SU-DHL-6 (cell line): ENCODE data around the gene OSBPL10.

Source experiments
- H2AFZ ChIP-seq: fragments of 200-600 bp; sonication (generic); 2 replicates; pipeline ENCODE4 v1.6.1; 2014; ENCODE audit warnings: low read depth, mild to moderate bottlenecking, moderate library complexity, mixed read lengths, antibody characterized with exemption, low read length; ENCODE audit not compliant: severe bottlenecking
- H3F3A ChIP-seq: fragments of 200-600 bp; shearing (Covaris generic); 2 replicates; pipeline ENCODE4 v1.6.0; 2016; ENCODE audit warnings: antibody characterized with exemption, mild to moderate bottlenecking; ENCODE audit not compliant: insufficient read depth
- H3K27ac ChIP-seq: fragments of 200-600 bp; sonication (generic); 2 replicates; pipeline ENCODE4 v1.5.1; 2016; ENCODE audit warnings: low read depth, mild to moderate bottlenecking, low read length, moderate library complexity, mixed read lengths
- H3K27me3 ChIP-seq: fragments of 200-600 bp; sonication (generic), shearing (Covaris generic); 2 replicates; pipeline ENCODE4 v1.6.0; 2014; ENCODE audit warnings: mild to moderate bottlenecking, low read length
- H3K36me3 ChIP-seq: fragments of 200-600 bp; sonication (generic); 2 replicates; pipeline ENCODE4 v1.6.1; 2014; ENCODE audit warnings: mild to moderate bottlenecking, low read length, mixed read lengths
- H3K4me2 ChIP-seq: fragments of 300-600, 200-600 bp; shearing (Covaris generic), sonication (generic); 2 replicates; pipeline ENCODE4 v1.6.0; 2014; ENCODE audit warnings: low read length, low read depth, mild to moderate bottlenecking; ENCODE audit not compliant: poor library complexity, severe bottlenecking
- H3K4me3 ChIP-seq: fragments of 200-600 bp; sonication (generic); 2 replicates; pipeline ENCODE4 v1.5.1; 2014; ENCODE audit warnings: antibody characterized with exemption, low read length, mild to moderate bottlenecking, mixed read lengths; ENCODE audit not compliant: insufficient read depth, poor library complexity, severe bottlenecking
- H3K79me2 ChIP-seq: fragments of 200-600 bp; sonication (generic); 2 replicates; pipeline ENCODE4 v1.6.1; 2014; ENCODE audit warnings: mild to moderate bottlenecking, low read length, moderate library complexity; ENCODE audit not compliant: insufficient read depth
- H3K9ac ChIP-seq: fragments of 200-600 bp; sonication (generic); 2 replicates; pipeline ENCODE4 v1.7.0; 2014; ENCODE audit warnings: mild to moderate bottlenecking, low read length
- H3K9me2 ChIP-seq: fragments of 200-600 bp; sonication (generic); replicated peaks from 2 replicates; pipeline ENCODE4 v1.6.1; 2014; ENCODE audit warnings: low read length; ENCODE audit not compliant: insufficient read depth
- H3K9me3 ChIP-seq: fragments of 200-600 bp; sonication (generic); 2 replicates; pipeline ENCODE4 v1.6.1; 2014; ENCODE audit warnings: low read length, mixed read lengths; ENCODE audit not compliant: insufficient read depth
- H4K20me1 ChIP-seq: fragments of 200-600 bp; sonication (generic); 2 replicates; pipeline ENCODE4 v1.6.1; 2014; ENCODE audit warnings: low read depth, mild to moderate bottlenecking, antibody characterized with exemption, low read length, moderate library complexity, mixed read lengths
- CTCF ChIP-seq: fragments of 200-600 bp; sonication (generic); IDR thresholded peaks from one replicate; pipeline ENCODE4 v1.5.1; 2017; ENCODE audit warnings: antibody characterized with exemption, mild to moderate bottlenecking, low read length, moderate library complexity; ENCODE audit not compliant: insufficient read depth, poor library complexity, severe bottlenecking
- EZH2phosphoT487 ChIP-seq: fragments of 200-600 bp; sonication (generic), shearing (Covaris generic); conservative IDR thresholded peaks from 2 replicates; pipeline ENCODE4 v1.6.1; 2018; ENCODE audit warnings: mild to moderate bottlenecking, antibody characterized with exemption, low read length, moderate library complexity, mixed read lengths

OSBPL10 gene

GRCh38 chr3:31892916-31893573, 88.0 kb downstream of the OSBPL10 start:
- H3K79me2 ChIP-seq, result peaks cover 95% of the 10 kb centered on the region
- peak overlapping the region; percentile 31; the same call in 1 of the 2 replicates for H3K27ac ChIP-seq
- no peaks in the 10 kb centered on the region for H3K9me3 ChIP-seq
- H4K20me1 ChIP-seq, result no peaks in the 10 kb centered on the region; the same call in 1 of the 2 replicates
- no peak overlapping the region for H3K4me3 ChIP-seq
- H3K9me2 ChIP-seq, result no peaks in the 10 kb centered on the region
- H3K36me3 ChIP-seq, result 0 out of 2 replicates have a peak, but pooled peaks cover 2% of the 10 kb centered on the region
- H3K9ac ChIP-seq, result no peak overlapping the region
- H3K4me2 ChIP-seq, result no peak overlapping the region
- no peak overlapping the region for H2AFZ ChIP-seq
- H3K27me3 ChIP-seq, result no peaks in the 10 kb centered on the region
- no peak for TF ChIP-seq EZH2phosphoT487
- TF ChIP-seq CTCF, result no peak
- peaks cover 11% of the 10 kb centered on the region; the same call in 1 of the 2 replicates for H3F3A ChIP-seq

- H3K9me3 ChIP-seq, result no peaks in the 10 kb centered on the region
- no peak overlapping the region for H3K27ac ChIP-seq
- H3K79me2 ChIP-seq, result peaks cover 99% of the 10 kb centered on the region
- no peaks in the 10 kb centered on the region; the same call in 1 of the 2 replicates for H4K20me1 ChIP-seq
- H3K4me2 ChIP-seq, result no peak overlapping the region
- H3K9me2 ChIP-seq, result no peaks in the 10 kb centered on the region
- H3K4me3 ChIP-seq, result no peak overlapping the region
- TF ChIP-seq CTCF (no peak), EZH2phosphoT487 (no peak)
- H2AFZ ChIP-seq, result no peak overlapping the region
- no peak overlapping the region for H3K9ac ChIP-seq
- H3K27me3 ChIP-seq, result no peaks in the 10 kb centered on the region
- 0 out of 2 replicates have a peak, but pooled peaks cover 2% of the 10 kb centered on the region for H3K36me3 ChIP-seq
- peaks cover 11% of the 10 kb centered on the region; the same call in 1 of the 2 replicates for H3F3A ChIP-seq
Measured at GRCh38 chr3:31892500-31892899, 88.6 kb downstream of the OSBPL10 start.

- no peak overlapping the region for H3K27ac ChIP-seq
- TF ChIP-seq EZH2phosphoT487 (no peak), CTCF (no peak)
- H3K4me2 ChIP-seq, result no peak overlapping the region
- no peaks in the 10 kb centered on the region for H3K27me3 ChIP-seq
- H3K36me3 ChIP-seq, result 0 out of 2 replicates have a peak, but pooled peaks cover 2% of the 10 kb centered on the region
- H3K4me3 ChIP-seq, result no peak overlapping the region
- H3K9me2 ChIP-seq, result no peaks in the 10 kb centered on the region
- peaks cover 99% of the 10 kb centered on the region for H3K79me2 ChIP-seq
- no peak overlapping the region for H3K9ac ChIP-seq
- no peak overlapping the region for H2AFZ ChIP-seq
- no peaks in the 10 kb centered on the region; the same call in 1 of the 2 replicates for H4K20me1 ChIP-seq
- H3F3A ChIP-seq, result peaks cover 5% of the 10 kb centered on the region; the same call in 1 of the 2 replicates
- no peaks in the 10 kb centered on the region for H3K9me3 ChIP-seq
Measured at GRCh38 chr3:31891876-31892455, 89.1 kb downstream of the OSBPL10 start.
